Measurements from ENCODE around the gene SEPTIN12.

DNA sequence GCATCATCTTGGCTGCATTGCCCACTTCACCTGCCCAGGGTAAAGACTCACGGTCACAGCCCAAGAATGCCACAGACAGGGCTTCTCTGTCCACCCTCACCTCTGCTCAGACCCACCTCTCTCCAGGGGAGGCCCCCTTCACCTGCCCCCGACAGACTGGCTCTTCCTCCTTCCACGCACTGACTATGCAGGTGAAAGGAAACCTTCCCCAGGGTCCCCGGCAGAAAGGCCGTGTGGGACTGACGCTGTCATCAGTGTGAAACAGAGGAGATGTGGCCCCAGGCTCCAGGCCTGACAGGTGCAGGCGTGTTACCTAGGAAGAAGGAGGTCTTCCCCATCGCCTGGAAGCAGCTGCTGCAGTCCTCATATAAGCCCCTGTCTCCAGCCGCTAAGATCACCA is 23.6 kb upstream of the SEPTIN12 start:
- TF ChIP-seq, protein P1, sequence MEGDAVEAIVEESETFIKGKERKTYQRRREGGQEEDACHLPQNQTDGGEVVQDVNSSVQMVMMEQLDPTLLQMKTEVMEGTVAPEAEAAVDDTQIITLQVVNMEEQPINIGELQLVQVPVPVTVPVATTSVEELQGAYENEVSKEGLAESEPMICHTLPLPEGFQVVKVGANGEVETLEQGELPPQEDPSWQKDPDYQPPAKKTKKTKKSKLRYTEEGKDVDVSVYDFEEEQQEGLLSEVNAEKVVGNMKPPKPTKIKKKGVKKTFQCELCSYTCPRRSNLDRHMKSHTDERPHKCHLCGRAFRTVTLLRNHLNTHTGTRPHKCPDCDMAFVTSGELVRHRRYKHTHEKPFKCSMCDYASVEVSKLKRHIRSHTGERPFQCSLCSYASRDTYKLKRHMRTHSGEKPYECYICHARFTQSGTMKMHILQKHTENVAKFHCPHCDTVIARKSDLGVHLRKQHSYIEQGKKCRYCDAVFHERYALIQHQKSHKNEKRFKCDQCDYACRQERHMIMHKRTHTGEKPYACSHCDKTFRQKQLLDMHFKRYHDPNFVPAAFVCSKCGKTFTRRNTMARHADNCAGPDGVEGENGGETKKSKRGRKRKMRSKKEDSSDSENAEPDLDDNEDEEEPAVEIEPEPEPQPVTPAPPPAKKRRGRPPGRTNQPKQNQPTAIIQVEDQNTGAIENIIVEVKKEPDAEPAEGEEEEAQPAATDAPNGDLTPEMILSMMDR (optimal IDR thresholded peaks at IDR 0.05 in 1 of 3, IDR thresholded peaks at IDR 0.05 in 1 of 3, conservative IDR thresholded peaks at IDR 0.05 in 1 of 3; ENCODE audit: extremely low read depth in 1 of 3, insufficient read depth in 2 of 3, low read length in 3 of 3), result no peak
- no peak for TF ChIP-seq EZH2 (IDR thresholded peaks at IDR 0.05; ENCODE audit: low read length)

All from keratinocyte (primary cell).